Activated CD4-positive, alpha-beta T cell treated with anti-CD3 and anti-CD28 coated beads for 1 hour (primary cell): Measurements from ENCODE around the gene A3GALT2.

Experiments
- DNase-seq: peaks from one replicate; pipeline ENCODE4 v3.0.0-alpha.2; 2020

The A3GALT2 gene

DNA sequence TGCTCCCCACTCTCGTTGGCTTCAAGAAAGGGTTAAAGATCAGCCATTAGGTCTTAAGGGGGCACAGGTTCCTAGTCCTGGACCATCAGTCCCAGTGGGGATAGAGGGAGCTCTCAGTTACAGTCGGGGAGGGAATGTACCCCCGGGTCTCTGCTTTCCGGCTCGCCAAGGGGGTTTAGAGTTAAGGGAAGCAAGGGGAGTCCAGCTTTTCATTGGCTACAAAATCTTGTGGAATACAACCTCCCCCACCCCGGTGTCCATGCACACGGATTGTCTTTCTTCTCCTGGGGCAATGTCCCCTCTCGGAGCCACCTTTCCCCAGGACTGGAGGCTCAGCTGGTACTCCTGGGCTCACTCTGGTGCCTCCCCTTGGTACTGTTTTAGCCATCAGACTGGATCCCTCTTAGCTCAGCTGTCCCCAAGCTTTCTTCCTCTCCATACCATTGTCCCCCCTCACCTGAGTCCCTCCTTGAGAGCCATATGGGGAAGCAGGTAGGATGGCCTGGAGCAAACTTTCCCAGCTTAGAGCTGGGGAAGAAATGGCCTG, at the start of gene A3GALT2:
Gene A3GALT2 (minus strand): TSS at position 480 of the 547 bp plus-strand sequence. CDS start 0 bp downstream, at position 480.
- no peak for DNase-seq

DNA sequence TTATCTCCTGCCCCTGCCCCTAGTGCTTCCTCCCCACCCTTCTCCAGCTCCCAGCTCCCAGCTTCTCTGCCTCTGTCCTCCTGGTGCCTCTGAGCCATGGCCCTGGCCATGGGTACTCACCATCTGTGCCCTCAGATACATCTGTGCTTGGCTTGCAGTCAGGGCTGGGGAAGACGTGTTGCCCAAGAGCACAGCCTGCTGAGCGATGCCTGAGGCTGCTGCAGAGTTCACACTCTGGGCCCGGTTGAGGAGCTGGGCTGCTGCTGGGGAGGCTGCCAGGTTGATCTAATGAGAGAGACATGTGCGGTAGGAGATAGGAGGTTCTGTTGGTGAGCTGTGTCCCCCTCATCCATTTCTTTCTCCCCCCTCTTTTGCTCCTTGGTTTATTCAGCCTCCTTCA, 49.4 kb upstream of the A3GALT2 start:
- DNase-seq, result no peak

DNA sequence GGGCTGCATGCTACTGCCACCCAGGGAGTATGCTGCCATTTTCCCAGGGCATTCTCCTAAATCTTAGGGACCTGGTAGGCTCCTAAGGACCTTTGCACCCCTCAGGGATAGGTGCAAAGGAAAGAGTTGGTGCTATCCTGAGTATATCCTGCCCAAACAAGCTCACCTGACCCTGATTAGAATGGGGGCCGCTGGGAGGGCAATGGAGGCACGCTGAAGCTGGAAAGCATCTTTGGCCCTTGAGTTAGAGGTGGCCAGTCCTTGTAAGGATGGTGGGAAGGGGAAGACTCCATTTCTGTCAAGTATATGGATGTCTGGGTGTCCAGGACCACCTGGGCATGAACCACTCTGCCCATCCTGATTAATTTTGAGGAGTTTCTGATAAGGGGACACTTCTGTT, 48.9 kb upstream of the A3GALT2 start:
- no peak for DNase-seq

DNA sequence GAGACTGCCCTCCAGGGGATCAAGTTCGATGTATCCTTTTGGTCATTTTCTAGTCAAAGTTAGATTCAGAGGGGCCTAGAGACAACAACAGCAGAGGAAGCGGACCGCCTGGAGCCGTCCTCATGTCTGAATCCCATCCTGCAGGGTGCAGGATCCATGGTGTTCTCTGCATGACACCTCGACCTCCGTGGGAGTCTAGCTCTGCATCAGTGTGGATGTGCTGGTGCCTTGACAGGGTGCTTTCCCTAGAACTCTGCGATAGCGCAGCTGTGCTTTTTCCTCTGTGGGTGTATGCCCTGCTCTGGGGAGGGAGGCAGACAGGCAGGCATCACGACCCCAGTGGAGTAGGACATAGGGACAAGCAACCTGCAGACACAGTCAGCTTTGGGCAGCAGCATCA, 48.2 kb upstream of the A3GALT2 start:
- DNase-seq, result no peak

DNA sequence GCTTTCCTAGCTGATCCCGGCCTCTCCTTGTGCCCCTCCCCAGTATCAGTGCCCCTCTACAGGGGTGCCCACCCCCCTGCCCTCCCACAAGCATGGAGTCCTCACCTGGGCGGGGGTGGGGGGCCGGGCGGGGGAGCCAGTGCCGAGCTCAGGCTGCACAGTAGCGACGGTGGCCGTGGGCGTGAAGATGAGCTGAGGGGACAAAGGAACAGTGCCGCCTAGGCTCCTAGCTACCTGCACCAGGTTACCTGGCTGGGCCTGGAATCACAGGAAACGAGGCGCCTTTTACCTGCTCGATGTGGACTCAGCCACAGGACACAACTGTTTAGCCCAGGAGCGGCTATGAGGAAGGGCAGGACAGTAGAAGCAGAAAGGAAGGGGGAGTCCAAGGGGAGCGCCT, 47.5 kb upstream of the A3GALT2 start:
- DNase-seq, result no peak

DNA sequence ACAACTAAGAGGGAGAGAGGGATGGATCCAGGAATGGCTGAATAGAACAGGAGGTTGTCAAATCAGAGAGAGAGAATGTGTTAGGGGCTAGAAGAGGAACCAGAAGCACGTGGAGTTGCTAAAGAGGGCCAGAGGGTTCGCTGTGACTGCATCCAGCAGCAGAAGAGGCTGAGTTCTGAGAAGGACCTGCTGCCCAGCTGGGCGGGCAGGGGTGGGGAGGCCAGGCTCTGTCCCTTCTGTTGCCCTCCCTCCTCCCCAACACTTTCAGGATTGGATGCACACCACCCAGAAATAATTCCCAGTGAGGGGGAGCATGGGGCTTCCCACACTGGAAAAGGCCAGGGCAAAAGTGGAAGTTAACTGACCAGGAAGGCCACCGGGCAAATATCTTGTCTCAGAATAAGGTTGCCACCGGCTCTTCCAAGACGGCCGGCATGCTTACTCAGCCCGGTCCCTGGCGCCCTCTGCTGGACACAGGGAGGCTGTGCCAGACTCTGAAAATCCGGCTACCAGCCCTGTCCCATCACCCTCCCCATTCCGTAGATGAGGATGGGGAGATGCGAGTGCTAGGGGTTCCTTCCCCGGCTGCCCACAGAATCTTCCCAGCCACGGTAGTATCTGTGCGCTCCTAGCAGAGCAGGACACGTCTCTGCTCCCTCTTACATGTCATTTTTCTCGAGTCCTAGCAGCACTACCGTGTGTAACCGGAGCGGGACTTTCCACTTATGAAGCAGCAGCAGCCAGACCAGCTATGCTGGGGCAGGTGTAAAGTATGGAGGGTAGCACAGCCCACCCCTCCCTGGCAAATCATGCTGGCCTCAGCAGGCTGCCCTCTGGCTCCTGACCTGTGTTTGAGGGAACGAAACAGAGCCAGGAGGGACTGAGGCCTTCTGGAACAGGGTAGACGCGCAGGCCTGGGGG, 46.8 kb upstream of the A3GALT2 start:
- DNase-seq, result peak; percentile 78

DNA sequence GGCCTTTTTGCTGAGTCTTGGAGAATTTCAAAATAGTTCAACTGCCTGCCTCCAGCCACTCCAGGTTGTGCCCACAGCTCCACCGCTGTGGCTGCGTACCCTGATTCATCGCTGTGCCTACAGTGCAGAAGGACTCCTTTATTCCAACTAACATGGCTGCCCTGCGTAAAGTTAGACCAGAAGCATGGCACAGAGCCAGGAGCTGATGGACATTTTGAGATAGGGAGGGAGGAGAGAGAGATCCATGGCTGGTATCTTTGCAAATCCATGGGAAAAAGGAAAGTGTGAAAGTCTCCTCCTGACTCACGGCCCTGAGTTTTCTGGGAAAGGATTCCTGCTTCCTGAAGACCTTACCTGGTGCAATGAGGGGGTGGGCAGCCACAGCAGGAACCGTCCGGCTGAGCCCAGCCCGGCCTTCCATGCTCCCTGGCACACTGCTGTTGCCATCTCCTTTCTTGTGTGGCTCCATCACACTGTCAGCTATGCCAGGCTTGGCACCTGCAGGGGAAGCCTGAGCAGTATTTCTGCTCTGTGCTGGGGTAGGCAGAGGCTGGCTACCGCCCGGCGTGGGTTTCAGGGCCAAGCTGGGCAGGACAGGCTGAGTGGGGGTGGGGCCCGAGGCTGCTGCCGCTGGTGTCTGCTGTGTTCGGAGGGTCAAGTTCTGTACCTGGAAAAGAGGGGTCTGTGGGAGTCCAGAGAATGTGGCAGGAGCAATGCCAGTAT, 46.0 kb upstream of the A3GALT2 start:
- no peak for DNase-seq

DNA sequence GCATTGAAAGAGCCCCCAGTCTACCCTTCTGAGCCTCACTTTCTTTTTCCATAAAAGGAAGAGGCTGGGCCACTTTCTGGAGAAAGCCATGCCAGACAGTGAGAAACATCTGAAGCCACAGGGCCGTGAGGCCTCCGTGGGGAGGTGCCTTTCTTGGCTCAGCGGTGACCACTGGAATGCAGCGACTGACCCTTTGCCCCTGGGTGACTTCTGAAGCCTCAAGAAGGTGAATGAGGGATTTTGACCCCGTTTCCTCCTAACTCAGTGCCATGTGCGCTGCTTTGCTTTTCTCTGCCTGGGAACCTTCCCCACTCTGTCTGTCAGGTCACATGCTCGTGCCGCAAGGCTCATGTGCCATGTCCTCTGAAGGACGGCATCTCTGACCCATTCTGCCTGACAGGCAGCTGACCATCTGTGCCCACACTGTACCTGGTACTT, 44.7 kb upstream of the A3GALT2 start:
- no peak for DNase-seq

DNA sequence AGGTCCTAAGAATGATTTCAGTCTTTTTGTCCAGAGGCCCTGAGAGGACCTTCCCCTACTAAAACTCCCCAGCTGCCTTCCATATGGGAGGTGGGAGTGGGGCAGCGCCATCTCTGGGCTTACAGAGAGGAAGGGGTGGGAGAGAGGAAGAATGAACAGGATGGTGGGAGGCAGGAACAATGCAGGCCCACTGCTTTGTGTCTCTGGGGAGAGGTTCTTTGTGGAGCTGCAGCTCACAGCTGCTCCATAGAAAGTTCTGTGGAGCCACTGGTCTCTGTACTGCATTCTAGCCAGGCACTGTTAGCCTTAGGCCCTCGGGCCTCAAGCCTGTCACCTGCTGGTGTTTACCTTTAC, 43.6 kb upstream of the A3GALT2 start:
- no peak for DNase-seq

DNA sequence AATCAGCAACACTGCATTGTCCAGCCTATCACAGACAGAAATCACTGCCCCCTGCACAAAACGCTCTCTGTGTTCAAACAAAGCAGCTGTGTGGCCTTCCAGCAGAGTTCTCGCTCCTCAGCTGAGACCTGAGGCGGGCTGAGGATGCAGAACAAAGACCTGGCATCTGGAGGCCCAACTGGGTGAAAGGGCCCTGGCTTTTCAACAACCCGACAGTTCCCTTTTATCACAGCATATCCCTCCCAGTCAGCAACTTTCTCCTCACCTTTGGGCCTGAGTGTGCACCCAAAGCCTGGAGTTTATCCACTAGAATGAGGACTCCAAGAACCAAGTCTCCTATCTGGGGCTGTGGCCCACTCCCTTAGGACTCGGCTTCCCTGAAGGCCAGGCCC, 42.6 kb upstream of the A3GALT2 start:
- no peak for DNase-seq

DNA sequence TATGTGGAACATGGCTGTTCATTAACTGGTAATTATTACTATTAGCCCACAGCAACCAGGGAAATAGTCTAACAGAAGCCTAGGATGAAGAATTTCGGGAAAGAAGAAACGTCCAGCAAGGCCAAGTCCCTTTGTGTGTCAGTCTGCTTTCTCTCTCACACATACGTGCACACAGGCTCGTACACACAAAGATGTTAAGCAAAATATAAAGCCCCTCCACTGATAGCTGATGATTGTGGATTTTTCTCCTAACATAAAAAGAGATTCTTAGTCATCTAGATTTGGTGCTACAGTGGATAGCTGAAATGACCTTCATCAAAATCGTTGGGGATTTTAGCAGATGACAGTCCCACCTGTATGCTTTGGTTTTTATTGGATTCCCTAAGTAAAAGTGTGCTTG, 42.1 kb upstream of the A3GALT2 start:
- DNase-seq, result no peak

DNA sequence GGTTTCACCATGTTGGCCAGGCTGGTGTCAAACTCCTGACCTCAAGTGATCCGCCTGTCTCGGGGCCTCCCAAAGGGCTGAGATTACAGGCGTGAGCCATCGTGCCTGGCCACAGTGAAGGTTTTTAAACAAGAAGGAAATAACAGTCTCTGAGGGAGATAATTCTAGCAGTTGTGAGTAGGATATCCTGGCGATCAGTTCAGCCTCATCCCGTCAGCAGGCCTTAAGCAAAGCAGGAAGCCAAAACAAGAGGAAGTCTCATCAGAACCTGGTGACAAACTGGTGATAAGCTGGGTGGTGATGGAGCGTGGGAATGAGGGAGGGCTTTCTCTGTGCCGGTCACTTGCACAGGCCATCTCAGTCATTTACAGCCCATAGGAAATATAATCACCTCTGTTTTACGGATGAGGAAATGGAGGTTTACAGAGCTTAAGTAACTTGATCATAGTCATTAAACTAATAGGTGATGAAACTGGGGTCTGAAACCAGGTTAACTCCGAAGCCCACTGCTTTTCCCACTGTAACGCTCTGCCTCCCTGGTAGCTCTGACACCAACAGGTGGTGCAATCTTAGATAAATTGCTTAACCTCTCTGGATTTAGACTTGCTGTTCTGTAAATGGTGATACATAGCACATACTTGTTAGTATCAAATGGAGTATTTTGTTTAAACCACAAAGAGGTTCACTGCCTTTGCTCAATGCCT, 40.8 kb upstream of the A3GALT2 start:
- DNase-seq, result no peak

DNA sequence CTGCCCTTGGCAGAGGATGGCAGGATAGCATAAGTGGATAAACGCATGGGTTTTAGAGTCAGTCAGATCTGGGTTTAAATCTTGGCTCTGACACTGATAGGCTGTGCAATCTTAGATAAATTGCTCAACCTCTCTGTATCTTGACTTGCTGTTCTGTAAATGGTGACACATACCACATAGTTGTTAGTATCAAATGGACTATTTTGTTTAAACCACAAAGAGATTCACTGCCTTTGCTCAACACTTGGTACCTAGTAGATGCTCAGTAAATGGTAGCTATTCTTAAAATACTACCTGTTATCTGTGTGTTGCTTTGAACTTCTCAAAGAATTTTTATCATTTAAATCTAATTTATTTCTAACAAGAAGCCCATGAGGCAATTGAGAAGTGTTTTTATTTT, 39.5 kb upstream of the A3GALT2 start:
- DNase-seq, result no peak

DNA sequence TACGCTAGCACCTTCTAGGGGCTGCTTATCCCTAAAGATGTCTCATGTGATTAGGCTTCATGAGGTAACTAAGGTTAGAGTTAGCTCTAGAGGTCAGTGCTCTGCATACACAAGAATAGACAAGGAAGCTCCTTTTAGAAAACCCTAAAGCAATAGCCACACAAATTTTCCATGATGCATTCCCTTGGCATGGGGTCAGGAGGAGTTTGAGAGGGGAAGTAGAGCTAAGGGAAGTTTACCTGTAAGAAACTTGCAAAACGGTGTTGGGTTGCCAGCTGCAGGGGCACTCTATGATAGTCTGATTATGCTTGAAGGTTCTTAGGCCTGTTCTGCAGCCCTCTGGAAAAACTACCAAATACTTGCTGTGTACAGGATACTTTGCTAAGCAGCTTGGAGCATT, 39.0 kb upstream of the A3GALT2 start:
- DNase-seq, result no peak

DNA sequence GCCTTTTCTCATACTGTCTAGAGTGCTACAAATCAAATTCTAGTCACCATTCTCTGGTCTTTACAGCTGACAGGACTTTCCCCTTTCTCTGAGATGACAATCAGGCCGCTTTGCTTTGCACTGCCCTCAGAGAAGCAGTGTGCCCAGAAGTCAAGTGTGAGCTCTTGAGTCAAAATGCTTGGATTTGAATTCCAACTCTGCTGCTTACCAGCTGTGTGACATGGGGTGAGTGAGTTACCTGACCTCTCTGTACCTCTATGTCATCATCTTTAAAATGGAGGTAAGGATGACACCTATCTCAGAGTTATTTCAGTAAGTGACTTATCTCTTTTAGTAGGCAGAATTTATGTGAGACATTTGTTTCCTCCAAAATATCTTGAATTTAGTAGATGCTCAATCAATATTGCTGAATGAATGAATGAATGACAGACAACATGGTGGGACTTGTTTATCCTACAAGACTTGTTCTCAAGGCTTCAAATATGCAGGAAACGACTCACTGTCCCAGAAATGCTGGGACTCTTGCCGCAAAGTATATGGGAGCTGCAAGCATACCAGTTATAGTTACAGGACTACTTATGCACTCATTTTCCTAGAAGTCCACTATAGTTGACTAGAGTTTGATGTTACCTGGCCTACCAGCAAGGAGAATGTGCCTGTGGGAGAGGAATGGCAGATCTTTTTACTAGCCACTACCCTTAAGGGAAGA, 38.1 kb upstream of the A3GALT2 start:
- no peak for DNase-seq

DNA sequence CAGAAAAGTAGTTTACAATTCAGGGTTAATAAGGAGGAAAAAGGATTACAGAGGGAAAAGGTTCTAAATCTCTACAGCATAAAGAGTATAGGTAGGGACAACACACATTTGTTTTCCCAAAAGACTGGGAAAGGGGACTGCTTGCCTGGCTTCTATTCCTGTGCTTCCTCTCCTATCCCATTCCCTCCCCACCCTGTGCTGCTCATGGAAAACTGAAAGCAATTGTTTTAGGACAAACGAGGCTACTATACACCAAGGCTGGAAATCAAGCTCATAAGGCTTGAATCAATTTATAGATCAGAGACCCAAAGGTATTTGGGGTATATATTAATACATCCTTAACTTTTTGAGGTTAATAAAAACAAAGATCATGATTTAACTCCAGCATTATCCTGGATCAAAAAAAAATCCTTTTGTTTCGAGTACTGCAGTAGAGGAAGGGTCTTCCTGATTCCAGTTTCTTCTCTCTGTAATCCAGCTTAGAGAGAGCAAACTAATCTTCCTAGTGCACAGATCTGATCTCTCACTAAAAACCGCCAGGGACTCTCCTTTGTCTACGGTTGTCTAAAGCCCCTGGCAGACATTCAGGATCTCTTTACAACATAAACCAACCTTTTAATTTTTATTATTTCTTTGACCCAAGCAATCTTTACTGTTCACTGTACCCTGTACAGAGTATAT, 37.4 kb upstream of the A3GALT2 start:
- no peak for DNase-seq

DNA sequence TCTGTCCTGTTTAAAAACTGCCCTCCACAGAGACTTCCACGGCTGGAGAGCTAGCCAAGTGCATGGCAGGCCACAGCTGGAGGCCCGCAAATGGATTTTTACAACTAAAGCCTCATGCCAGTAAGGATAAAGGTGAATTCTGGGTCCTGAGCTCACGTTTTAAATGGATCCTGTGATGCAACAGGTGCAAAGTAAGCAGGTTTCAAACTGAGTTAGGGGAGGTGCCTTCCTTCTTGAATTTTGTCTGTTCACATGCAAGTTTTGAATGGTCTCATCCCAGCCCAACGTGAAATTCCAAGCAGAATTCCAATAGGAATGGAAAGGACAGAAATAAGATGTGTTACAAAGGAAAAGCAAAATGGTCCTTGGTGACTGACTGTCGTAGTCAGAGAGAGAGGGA, 36.2 kb upstream of the A3GALT2 start:
- no peak for DNase-seq

DNA sequence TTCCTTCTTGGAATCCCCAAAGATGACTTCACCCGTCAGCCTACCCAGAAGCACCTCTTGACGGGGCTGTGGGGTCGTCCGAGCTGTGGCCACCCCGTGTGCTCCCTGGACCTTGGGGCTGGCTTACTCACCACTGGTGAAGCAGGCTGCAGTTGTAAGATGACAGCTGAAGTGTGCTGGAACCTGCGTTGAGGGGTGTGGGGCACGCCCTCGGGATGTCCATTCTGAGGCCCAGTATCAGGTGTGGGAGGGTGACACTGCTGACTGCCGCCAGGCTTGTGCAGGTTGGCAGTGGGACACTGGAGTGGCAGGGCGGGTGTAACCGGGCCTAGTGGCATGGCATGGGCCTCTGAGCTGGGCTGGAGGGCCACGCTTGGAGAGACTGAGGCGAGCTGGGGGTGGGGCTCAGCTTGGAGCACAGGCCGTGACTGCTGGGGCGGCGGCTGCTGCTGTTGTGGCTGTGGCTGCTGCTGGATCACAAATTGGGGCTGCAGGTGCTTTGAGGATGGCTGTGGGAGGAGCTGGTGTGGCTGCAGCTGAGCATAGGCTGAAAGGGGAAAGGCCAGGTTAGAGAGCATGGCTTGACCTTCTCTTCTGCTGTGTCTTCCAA, 33.9 kb upstream of the A3GALT2 start:
- no peak for DNase-seq

DNA sequence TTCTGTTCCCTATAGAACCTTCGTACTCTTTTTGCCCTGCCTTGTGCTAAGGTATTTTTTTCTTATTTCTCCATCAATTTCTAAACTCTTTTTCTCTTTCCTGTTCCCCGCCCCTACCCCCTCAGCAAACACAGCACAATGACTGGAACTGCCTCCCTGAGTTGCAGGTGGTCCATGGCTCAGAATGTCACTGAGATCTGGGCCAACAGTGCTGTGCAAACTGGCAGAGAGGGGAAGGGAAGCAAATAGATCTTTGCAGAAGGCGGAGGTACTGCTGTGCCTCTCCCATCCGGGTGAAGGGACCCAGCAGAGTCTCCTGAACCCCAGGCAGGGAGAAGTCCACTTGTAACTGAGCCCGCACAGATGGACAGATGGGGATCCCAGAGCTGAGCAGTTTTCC, 32.6 kb upstream of the A3GALT2 start:
- no peak for DNase-seq

DNA sequence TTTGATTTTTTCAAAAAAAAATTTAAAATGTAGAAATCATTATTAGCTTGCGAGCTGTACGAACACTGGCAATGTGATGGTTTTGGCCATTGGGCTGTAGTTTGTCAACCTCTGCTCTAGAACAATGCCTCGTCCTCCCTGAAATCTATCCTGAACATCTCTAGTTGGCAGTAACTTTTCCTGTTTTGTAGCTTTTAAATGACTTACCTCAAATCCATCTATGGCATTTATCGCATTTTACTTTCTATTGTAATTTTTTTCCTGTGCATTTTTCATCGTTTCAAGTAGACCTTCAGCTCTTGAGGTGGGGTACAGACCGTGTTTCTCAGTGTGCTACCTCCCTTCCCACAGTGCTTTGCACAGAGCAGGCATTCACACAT, 30.4 kb upstream of the A3GALT2 start:
- DNase-seq, result no peak

DNA sequence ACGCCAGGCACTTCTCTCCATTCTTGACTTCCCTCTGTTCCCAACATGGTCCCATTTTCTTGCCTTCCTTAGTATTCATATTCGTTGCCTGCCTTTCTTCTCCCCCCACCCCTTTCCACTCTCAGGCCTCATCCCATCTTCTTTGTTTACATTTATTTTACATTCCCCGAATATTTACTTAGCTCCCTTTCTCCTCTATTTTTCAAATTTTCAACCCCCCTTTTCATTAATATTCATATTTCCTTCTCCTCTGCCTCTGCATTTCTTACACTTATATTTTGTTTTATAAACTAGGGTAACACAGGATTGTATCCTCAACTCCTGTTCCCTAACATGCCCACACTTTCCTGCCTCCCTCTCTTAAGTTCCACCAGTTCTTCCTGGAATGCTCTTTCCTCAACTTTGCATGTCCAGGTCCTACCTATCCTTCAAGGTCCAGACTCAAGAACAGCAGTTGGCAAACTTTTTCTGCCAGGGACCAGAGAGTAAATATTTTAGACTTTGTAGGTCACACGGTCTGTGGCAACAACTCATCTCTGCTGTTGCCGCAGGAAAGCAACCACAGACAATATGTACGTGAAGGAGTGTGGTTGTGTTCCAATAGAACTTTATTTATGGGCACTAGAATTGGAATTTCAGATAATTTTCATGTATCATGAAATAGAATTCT, 29.8 kb upstream of the A3GALT2 start:
- no peak for DNase-seq
